Thoracic aorta (tissue), 2 donors: ENCODE data around the gene LYZL6. TPM values are rescaled to one million over a fixed set of nuclear protein-coding genes. Genes with fewer than 3 reads are reported as not detected.

ENCODE experiments used
- ATAC-seq: fragments of 150-250 bp; one replicate; pipeline ENCODE4 v1.8.0; 2017; ENCODE audit warnings: low read depth; ENCODE audit not compliant: insufficient number of reproducible peaks, low FRiP score
- DNase-seq: peaks from one replicate; pipeline ENCODE4 v3.0.0-alpha.2; 2020; ENCODE audit warnings: low spot score
- H3K27ac ChIP-seq, 2 donors: fragments of 200-600 bp; sonication (generic); 1 replicate in 1 of 2; 2 replicates in 1 of 2; pipeline ENCODE4 v1.5.1; 2016; ENCODE audit warnings: mild to moderate bottlenecking in 2 of 2, moderate library complexity in 2 of 2
- H3K27me3 ChIP-seq: fragments of 200-600 bp; sonication (generic); replicated peaks from 2 replicates; pipeline ENCODE4 v1.6.0; 2016; ENCODE audit warnings: mild to moderate bottlenecking; ENCODE audit not compliant: insufficient read depth
- H3K36me3 ChIP-seq: fragments of 200-600 bp; sonication (generic); one replicate; pipeline ENCODE4 v1.5.1; 2016
- H3K4me1 ChIP-seq, 2 donors: fragments of 200-600 bp; sonication (generic); 1 replicate in 1 of 2; 2 replicates in 1 of 2; pipeline versions ENCODE4 v1.5.1 to v1.6.0; 2016; ENCODE audit warnings: low read depth in 2 of 2, mild to moderate bottlenecking in 1 of 2; ENCODE audit not compliant: control insufficient read depth in 1 of 2
- H3K4me3 ChIP-seq: fragments of 200-600 bp; sonication (generic); 2 replicates; pipeline ENCODE4 v1.5.1; 2016; ENCODE audit warnings: mild to moderate bottlenecking
- H3K9me3 ChIP-seq: fragments of 200-600 bp; sonication (generic); 2 replicates; pipeline ENCODE4 v1.5.1; 2016
- CTCF ChIP-seq: fragments of 200-600 bp; sonication (generic); IDR thresholded peaks from one replicate; pipeline ENCODE4 v1.5.1; 2019; ENCODE audit warnings: antibody characterized with exemption
- total RNA-seq, 2 donors: library from RNA; depleted of rRNA; stranded (reverse); fragments of >200 nt; gene quantifications; one replicate each; pipeline versions ENCODE4 v1.1.0 to v1.2.3, GENCODE V29; 2016

The LYZL6 gene
- total RNA-seq, 2 donors from 2014 or later: not detected

- TF ChIP-seq CTCF: no peak
- DNase-seq (no peak), ATAC-seq (no peak)
- no peaks in the 10 kb centered on the region for H3K36me3 ChIP-seq
- H3K4me1 ChIP-seq: peaks cover 6 to 8% of the 10 kb centered on the region in 2 donors
- H3K27ac ChIP-seq: no peak overlapping the region
- H3K27me3 ChIP-seq: no peaks in the 10 kb centered on the region
- no peak overlapping the region for H3K4me3 ChIP-seq
- H3K9me3 ChIP-seq: no peaks in the 10 kb centered on the region
Observed at GRCh38 chr17:35889818-35890773, 53.4 kb downstream of the LYZL6 start.

- no peak for DNase-seq
- H3K4me3 ChIP-seq: no peak overlapping the region
- ATAC-seq: no peak
- H3K9me3 ChIP-seq: no peaks in the 10 kb centered on the region
- H3K4me1 ChIP-seq: peaks cover 6 to 8% of the 10 kb centered on the region in 2 donors
- TF ChIP-seq CTCF: no peak
- no peak overlapping the region for H3K27ac ChIP-seq
- no peaks in the 10 kb centered on the region for H3K27me3 ChIP-seq
- H3K36me3 ChIP-seq: no peaks in the 10 kb centered on the region
Observed at GRCh38 chr17:35889241-35889640, 54.3 kb downstream of the LYZL6 start.

Other genes with a start within 250 kb of the LYZL6 start
- gene RASL10B, start 212.1 kb downstream of the LYZL6 start, total RNA-seq: 10 to 100 TPM in 1 of 2 donors, 1 to 10 TPM in 1; 2.4 to 24.1 TPM
- not detected for gene GAS2L2, start 190.5 kb downstream of the LYZL6 start, total RNA-seq
- not detected for gene C17orf50, start 182.8 kb downstream of the LYZL6 start, total RNA-seq
- 10 to 100 TPM in 1 of 2 donors, 1 to 10 TPM in 1; 4.8 to 18.5 TPM for gene MMP28, start 148.1 kb downstream of the LYZL6 start, total RNA-seq
- 10 to 100 TPM; 35.7 to 91.1 TPM for gene TAF15, start 134.2 kb downstream of the LYZL6 start, total RNA-seq
- gene HEATR9, start 74.8 kb downstream of the LYZL6 start, total RNA-seq: not detected
- 1 to 10 TPM; 6.2 to 7.1 TPM for gene CCL5, start 63.4 kb downstream of the LYZL6 start, total RNA-seq
- not detected for gene RDM1, start 12.9 kb downstream of the LYZL6 start, total RNA-seq
- gene CCL16, start 37.8 kb upstream of the LYZL6 start, total RNA-seq: not detected
- gene CCL14, start 43.0 kb upstream of the LYZL6 start, total RNA-seq: 10 to 100 TPM; 19.5 to 33.4 TPM
- not detected for gene CCL15, start 57.8 kb upstream of the LYZL6 start, total RNA-seq
- not detected for gene CCL23, start 74.3 kb upstream of the LYZL6 start, total RNA-seq
- gene CCL18, start 120.6 kb upstream of the LYZL6 start, total RNA-seq: 10 to 100 TPM in 1 of 2 donors, 1 to 10 TPM in 1; 7.7 to 22.8 TPM
- 10 to 100 TPM in 1 of 2 donors, 1 to 10 TPM in 1; 7.3 to 42.9 TPM for gene CCL3, start 146.4 kb upstream of the LYZL6 start, total RNA-seq
- gene CCL4, start 160.1 kb upstream of the LYZL6 start, total RNA-seq: 10 to 100 TPM in 1 of 2 donors, 1 to 10 TPM in 1; 5.8 to 16.5 TPM
- gene TBC1D3B, start 232.9 kb upstream of the LYZL6 start, total RNA-seq: 1 to 10 TPM in 1 of 2 donors, not detected in 1; 4.0 TPM